Stimulated activated naive CD8-positive, alpha-beta T cell treated with anti-CD3 and anti-CD28 coated beads, Interleukin-15, Interleukin-2, amounts not matched to agents 100 U/mL and 50 U/mL, for 24 hours (primary cell): ENCODE data around the gene MAGEB6.
"Not testable (repeated sequence)": the region's sequence is repeated elsewhere in the genome, so short reads cannot be mapped to it uniquely, and the experiment has no call there.

Source experiments
- ATAC-seq: fragments of 150-1000 bp; cut with Tn5 transposase; one replicate; pipeline ENCODE4 v1.10.0; 2021
- DNase-seq: peaks from one replicate; pipeline ENCODE4 v3.0.0; 2021

Gene MAGEB6, protein sequence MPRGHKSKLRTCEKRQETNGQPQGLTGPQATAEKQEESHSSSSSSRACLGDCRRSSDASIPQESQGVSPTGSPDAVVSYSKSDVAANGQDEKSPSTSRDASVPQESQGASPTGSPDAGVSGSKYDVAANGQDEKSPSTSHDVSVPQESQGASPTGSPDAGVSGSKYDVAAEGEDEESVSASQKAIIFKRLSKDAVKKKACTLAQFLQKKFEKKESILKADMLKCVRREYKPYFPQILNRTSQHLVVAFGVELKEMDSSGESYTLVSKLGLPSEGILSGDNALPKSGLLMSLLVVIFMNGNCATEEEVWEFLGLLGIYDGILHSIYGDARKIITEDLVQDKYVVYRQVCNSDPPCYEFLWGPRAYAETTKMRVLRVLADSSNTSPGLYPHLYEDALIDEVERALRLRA

DNA sequence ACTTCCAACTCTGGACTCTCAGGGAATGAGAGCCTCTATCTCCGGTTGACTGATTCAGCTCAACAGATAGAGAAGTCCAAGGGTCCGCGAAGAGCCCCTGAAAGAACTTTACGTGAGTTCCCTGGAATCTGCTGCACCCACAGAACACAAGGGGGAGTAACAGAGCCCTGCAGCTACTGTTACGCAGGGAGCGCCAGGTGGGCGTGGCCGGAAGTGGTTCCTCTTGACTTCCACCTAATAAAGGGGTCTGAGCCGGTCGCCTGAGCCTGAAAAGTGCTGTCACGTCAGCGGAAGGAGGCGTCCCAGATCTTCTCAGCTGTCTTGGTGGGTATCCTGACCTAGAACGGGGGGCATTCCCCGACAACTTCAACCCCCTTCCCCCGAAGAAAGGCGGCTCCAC lies at the start of gene MAGEB6:
Gene MAGEB6 (plus strand): TSS at position 237 of the 400 bp plus-strand sequence. CDS start 1,407 bp downstream, outside the sequence.
- ATAC-seq, result no peak
- no peak for DNase-seq

DNA sequence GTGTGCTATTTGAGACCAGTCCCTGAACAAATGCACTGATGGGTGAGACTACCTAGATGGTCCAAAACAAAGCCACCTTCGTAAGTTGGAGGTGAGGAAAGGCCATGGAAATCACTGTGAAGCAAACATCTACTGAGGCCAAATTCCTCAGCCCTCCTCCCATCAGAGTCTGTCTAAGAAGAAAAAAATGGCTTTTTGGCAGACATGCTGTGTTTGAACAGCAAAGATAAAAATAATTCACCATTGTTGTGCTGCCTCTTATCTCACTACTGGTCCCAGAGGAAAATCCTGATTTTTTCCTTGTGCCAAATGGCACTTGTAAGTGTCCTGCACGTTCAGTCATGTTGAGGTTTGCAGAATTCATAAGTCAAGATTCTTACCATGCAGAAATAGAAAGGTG lies 46.2 kb upstream of the MAGEB6 start:
- ATAC-seq, result no peak

DNA sequence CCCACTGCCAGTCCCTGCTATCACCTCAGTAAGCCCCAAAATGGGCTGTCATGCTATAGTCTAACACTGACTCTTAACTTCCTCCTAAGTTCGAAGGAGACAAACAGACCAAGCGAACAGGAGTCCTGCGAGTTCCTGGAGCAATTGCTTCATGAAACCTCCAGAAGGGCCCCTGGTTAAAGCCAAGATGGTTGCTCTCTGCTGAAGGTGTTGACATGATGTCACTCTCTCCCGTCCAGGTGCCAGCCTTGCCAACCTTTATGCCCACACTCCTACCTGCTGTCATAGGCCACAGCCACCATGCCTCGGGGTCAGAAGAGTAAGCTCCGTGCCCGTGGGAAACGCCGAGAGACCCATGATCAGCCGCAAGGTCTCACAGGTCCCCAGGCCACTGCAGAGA lies 31.9 kb upstream of the MAGEB6 start, which contains the start of gene MAGEB6B:
Gene MAGEB6B (plus strand): TSS at position 301 of the 400 bp plus-strand sequence. CDS start 0 bp downstream, at position 301.
- ATAC-seq, result no peak
- DNase-seq, result no peak

More for the DNA sequence above, 46.2 kb upstream of the MAGEB6 start:
- DNase-seq, result no peak

DNA sequence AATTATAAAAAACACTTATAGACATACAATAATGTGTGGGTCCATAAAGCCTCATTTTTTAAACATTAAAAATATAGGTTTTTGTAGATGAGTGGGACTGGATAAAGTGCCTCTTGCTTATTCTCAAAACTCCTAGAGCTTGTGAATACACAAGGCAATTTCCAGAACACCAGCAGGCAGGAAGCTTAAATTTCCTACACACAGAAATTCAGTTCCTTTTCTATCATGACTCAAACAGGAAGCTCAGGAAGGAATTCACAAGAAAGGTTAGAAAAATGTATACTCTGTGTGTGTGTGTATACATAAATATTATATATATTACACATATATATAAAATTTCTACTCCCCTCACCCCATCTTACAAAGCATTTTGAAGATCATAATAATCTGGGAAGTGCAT lies 11.3 kb downstream of the MAGEB6 start:
- no peak for ATAC-seq

DNA sequence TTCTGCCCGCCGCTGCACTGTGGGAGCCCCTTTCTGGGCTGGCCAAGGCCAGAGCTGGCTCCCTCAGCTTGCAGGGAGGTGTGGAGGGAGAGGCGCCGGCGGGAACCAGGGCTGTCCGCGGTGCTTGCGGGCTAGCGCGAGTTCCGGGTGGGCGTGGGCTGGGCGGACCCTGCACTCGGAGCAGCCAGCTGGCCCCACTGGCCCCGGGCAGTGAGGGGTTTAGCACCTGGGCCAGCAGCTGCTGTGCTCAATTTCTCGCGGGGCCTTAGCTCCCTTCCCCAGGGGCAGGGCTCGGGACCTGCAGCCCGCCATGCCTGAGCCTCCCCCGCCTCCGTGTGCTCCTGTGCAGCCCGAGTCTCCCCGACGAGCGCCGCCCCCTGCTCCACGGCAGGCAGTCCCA lies 12.5 kb downstream of the MAGEB6 start:
- not testable (repeated sequence) for DNase-seq, ATAC-seq

More for the DNA sequence above, 11.3 kb downstream of the MAGEB6 start:
- no peak for DNase-seq

DNA sequence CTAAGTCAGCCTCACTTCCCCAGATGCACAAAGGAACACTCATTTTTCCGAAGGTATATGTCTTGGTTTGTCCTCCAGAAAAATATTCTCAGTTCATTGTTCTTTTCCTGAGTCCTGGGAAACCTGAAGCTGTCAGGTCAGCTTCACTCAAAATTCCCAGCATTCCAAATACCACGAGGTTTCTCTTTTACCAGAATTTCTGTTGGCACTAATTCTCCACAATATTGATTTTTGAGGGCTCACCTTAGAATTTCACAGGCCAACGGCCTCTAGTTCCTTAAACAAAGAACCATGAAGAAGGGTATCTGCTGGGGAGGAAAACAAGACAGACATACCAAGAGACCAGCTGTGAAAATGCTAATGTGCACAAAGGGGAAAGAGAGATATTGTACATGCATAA lies 15.8 kb downstream of the MAGEB6 start:
- ATAC-seq, result no peak
- DNase-seq, result no peak

DNA sequence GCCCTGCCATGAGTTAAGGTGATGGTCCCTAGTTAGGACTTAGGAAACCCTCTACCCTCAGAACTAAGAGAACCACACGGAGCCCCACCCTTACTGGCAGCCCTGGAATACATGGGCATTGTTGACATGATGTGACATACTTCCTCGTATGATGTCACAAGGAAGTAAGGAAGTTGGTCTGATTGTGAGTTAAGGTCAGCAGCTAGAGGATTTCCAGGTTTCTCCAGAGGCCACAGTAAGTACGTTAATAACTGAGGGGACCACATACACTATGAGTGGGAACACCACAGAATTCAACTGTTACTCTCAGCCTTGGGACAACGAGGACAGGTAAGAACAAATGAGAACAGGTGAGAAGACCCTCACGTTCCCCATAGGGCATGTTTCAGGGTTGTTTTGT lies 23.6 kb downstream of the MAGEB6 start, which contains the start of gene MAGEB5:
Gene MAGEB5 (plus strand): TSS at position 301 of the 400 bp plus-strand sequence. CDS start 1,133 bp downstream, outside the sequence.
- no peak for DNase-seq
- no peak for ATAC-seq

DNA sequence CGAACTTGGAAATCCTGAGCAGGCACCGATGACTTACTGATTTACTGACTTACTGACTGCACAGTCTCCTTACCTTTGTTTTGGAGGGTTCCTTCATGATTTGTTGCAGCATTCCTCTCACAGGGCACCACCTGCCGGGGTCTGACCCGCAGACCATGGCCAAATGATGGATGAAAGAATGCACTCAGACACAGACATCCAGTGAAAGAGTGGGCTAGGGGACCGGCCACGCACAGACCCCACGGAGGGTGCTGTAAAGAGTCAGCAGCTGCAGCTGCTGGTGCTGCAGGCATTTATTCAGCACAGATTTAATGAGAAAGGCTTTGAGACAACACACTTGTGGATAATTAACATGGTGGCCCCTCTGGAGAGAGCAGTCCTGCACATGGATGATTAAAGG lies 27.1 kb downstream of the MAGEB6 start:
- DNase-seq (no peak), ATAC-seq (no peak)

DNA sequence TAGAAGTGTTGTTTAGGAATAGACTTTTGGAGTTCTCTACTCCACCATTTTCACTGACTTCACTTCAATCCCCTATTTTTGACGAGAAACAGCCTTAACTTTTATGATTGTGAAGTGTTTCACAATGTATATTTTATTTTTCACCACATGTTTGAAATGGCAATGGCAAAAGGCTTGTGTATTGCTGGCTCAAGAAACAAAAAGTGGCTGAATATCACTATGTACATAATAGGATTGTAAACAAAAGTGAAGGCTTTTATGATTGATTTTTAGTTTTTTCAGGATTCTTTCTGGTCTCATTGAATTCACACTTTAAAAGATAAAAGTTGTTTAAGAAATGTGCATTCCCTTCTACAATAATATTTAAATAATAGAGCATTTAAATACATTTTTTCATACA lies 41.9 kb downstream of the MAGEB6 start:
- no peak for ATAC-seq

More for the DNA sequence above, 41.9 kb downstream of the MAGEB6 start:
- DNase-seq, result no peak
